Measurements from ENCODE around the gene FAM20B. TPM values are rescaled to one million over a fixed set of nuclear protein-coding genes. Genes with fewer than 3 reads are reported as not detected.
A peak's percentile ranks its signal among the peaks of the same experiment; 100 is the strongest.

FAM20B gene
- total RNA-seq, 2 donors from 2014 or later: 37.2 to 44.9 TPM

- TF ChIP-seq CTCF (IDR thresholded peaks at IDR 0.05): no peak
- ATAC-seq (ENCODE audit: insufficient number of reproducible peaks, low FRiP score, low read depth) (no peak), DNase-seq (ENCODE audit: low spot score) (no peak)
- Histone ChIP-seq H3K27me3 (replicated peaks; ENCODE audit: insufficient read depth) (no peaks in the 10 kb centered on the region), H3K27ac (no peak overlapping the region), H3K9me3 (no peaks in the 10 kb centered on the region), H3K36me3 (peaks cover 16% of the 10 kb centered on the region), H3K4me3 (no peak overlapping the region), H3K4me1 (ENCODE audit: control insufficient read depth in 1 of 2, low read depth in 2 of 2) (no peaks in the 10 kb centered on the region)
Observed at GRCh38 chr1:179066471-179066870, 40.8 kb downstream of the FAM20B start.

- DNase-seq (ENCODE audit: low spot score) (no peak), ATAC-seq (ENCODE audit: insufficient number of reproducible peaks, low FRiP score, low read depth) (no peak)
- H3K27ac ChIP-seq: no peak overlapping the region
- H3K27me3 ChIP-seq (replicated peaks; ENCODE audit: insufficient read depth): no peaks in the 10 kb centered on the region
- H3K4me3 ChIP-seq: no peak overlapping the region
- peaks cover 5% of the 10 kb centered on the region for H3K36me3 ChIP-seq
- no peaks in the 10 kb centered on the region for H3K9me3 ChIP-seq
- peaks cover 0 to 9% of the 10 kb centered on the region in 2 donors for H3K4me1 ChIP-seq (ENCODE audit: control insufficient read depth in 1 of 2, low read depth in 2 of 2)
- TF ChIP-seq CTCF (IDR thresholded peaks at IDR 0.05): no peak
Observed at GRCh38 chr1:179077396-179077795, 51.7 kb downstream of the FAM20B start.

GRCh38 chr1:179079113-179079761 is 53.5 kb downstream of the FAM20B start:
- H3K4me1 ChIP-seq (ENCODE audit: control insufficient read depth in 1 of 2, low read depth in 2 of 2): peaks cover 0 to 18% of the 10 kb centered on the region in 2 donors
- no peaks in the 10 kb centered on the region for H3K9me3 ChIP-seq
- H3K27me3 ChIP-seq (replicated peaks; ENCODE audit: insufficient read depth): no peaks in the 10 kb centered on the region
- DNase-seq (ENCODE audit: low spot score): no peak
- ATAC-seq (ENCODE audit: insufficient number of reproducible peaks, low FRiP score, low read depth): no peak
- H3K27ac ChIP-seq: no peak overlapping the region
- no peaks in the 10 kb centered on the region for H3K36me3 ChIP-seq
- no peak overlapping the region for H3K4me3 ChIP-seq
- peak; percentile 66 for TF ChIP-seq CTCF (IDR thresholded peaks at IDR 0.05)

- no peak for ATAC-seq (ENCODE audit: insufficient number of reproducible peaks, low FRiP score, low read depth)
- H3K27me3 ChIP-seq (replicated peaks; ENCODE audit: insufficient read depth): no peaks in the 10 kb centered on the region
- peak overlapping the region; percentile 72 to 84 for H3K27ac ChIP-seq
- no peak for DNase-seq (ENCODE audit: low spot score)
- no peak for TF ChIP-seq CTCF (IDR thresholded peaks at IDR 0.05)
- H3K4me3 ChIP-seq: peak overlapping the region; percentile 74
- H3K36me3 ChIP-seq: no peaks in the 10 kb centered on the region
- H3K4me1 ChIP-seq (ENCODE audit: control insufficient read depth in 1 of 2, low read depth in 2 of 2): peaks cover 0 to 18% of the 10 kb centered on the region in 2 donors
- H3K9me3 ChIP-seq: no peaks in the 10 kb centered on the region
Observed at GRCh38 chr1:179080866-179081686, 55.4 kb downstream of the FAM20B start.

GRCh38 chr1:179081687-179082332 is 56.1 kb downstream of the FAM20B start, which contains the start of gene TOR3A:
Gene TOR3A (plus strand): TSS chr1:179082070. CDS start chr1:179082129, 59 bp downstream.
- peaks cover 0 to 18% of the 10 kb centered on the region in 2 donors for H3K4me1 ChIP-seq (ENCODE audit: control insufficient read depth in 1 of 2, low read depth in 2 of 2)
- peak within 1 kb of the TSS; percentile 72 to 84 for H3K27ac ChIP-seq
- no peak for TF ChIP-seq CTCF (IDR thresholded peaks at IDR 0.05)
- H3K36me3 ChIP-seq: no peaks in the 10 kb centered on the region
- peak within 1 kb of the TSS; percentile 74 for H3K4me3 ChIP-seq
- ATAC-seq (ENCODE audit: insufficient number of reproducible peaks, low FRiP score, low read depth) (peak; percentile 69), DNase-seq (ENCODE audit: low spot score) (peak; percentile 70)
- no peaks in the 10 kb centered on the region for H3K27me3 ChIP-seq (replicated peaks; ENCODE audit: insufficient read depth)
- H3K9me3 ChIP-seq: no peaks in the 10 kb centered on the region
